Activated T-cell treated with anti-CD3 and anti-CD28 coated beads for 1 hour (primary cell): ENCODE results near the gene NPM1.
A peak's percentile ranks its signal among the peaks of the same experiment; 100 is the strongest.
"Not testable (repeated sequence)": the region's sequence is repeated elsewhere in the genome, so short reads cannot be mapped to it uniquely, and the experiment has no call there.

Source experiments
- DNase-seq: peaks from one replicate; pipeline ENCODE4 v3.0.0-alpha.2; 2020; ENCODE audit warnings: low read depth

Gene NPM1

DNA sequence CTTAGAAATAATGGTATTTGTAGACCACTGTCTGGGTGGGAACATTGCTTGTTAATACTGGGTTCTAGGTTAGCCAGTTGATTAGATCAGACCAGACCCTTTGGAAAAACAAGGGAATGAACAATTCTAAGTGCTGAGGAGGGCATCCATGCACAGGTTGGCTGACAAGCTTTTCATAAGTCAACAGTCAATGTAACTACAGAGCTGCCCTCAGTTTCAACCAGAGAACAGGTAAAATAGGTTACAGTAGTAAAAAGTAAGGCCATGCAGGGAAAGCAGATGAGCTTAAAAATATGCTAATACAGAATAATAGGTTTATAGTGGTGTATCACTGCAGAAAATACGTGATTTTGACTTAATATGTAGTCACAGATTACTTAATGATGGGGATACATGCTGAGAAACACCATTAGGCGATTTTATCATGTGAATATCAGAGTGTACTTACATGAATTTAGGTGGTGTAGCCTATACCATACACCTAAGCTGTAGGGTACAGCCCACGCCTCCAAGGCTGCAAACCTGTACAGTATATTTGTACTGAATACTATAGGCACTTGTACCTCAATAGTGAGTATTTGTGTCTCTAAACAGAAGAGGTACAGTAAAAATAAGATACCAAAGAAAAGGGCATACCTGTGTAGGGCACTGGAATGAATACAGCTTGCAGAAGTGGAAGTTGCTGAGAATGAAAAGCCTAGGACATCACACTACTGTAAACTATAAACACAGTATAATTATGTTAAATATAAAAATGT, 25.7 kb downstream of the NPM1 start:
- DNase-seq = no peak

GRCh38 chr5:171413993-171414392, 26.3 kb downstream of the NPM1 start:
- DNase-seq = not testable (repeated sequence)

- no peak for DNase-seq
Observed at GRCh38 chr5:171415115-171415730, 27.6 kb downstream of the NPM1 start.

DNA sequence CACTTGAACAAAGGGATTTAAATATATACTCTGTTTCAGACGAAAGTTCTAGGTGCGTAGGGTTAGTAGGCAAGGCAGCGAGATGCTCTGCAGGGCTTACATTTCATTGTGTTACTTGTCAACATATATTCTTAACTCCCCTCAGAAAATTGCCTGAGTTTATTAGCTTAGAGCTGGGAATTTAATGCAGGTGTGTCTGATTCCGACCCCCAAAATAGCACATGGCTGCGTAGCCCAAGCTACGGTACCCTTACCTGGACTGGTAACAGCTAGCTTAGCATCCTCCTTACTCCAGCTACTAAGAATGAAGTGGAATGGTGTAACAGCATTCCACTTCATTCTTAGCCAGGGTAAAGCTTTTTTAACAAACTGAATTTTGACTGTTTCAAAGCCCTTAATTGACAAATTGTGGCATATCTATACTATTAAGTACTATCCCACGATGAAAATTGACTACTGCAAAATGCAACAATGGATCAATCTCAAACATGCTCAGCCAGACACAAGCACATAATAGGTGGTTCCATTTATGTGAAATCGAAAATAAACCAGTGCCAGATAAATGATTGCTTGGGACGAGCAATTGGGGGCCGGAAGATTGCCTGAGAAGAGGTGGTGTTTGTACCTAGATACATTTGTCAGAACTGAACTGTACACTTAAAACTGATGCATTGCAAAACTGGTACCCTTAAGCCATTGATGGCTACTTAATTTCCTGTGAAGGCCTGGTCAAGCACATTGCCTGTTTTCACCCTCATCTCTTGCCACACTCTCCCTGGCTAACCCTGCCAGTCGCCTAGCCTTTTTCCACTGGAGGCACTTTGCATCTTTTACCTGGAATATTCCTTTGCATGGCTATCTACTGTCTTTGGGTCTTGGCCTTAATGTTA, 28.8 kb downstream of the NPM1 start:
- DNase-seq = no peak

- DNase-seq = peak; percentile 29
Observed at GRCh38 chr5:171418316-171418981, 30.8 kb downstream of the NPM1 start.

- no peak for DNase-seq
Observed at GRCh38 chr5:171418982-171419687, 31.5 kb downstream of the NPM1 start, which contains the start of gene FGF18. FGF18 (plus strand) TSS chr5:171419647; CDS start chr5:171420200, 553 bp downstream.

DNA sequence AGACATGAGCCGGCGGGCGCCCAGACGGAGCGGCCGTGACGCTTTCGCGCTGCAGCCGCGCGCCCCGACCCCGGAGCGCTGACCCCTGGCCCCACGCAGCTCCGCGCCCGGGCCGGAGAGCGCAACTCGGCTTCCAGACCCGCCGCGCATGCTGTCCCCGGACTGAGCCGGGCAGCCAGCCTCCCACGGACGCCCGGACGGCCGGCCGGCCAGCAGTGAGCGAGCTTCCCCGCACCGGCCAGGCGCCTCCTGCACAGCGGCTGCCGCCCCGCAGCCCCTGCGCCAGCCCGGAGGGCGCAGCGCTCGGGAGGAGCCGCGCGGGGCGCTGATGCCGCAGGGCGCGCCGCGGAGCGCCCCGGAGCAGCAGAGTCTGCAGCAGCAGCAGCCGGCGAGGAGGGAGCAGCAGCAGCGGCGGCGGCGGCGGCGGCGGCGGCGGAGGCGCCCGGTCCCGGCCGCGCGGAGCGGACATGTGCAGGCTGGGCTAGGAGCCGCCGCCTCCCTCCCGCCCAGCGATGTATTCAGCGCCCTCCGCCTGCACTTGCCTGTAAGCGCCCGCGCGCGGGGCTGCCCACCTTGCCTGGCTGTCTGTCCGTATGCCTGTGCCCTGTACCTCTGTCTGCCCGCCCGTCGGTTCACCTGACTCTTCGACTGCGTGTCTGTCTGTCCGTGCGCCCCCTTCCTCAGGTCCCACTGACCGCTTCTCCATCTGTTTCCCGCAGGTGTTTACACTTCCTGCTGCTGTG, 32.2 kb downstream of the NPM1 start:
- DNase-seq = no peak

GRCh38 chr5:171420431-171421241, 33.0 kb downstream of the NPM1 start:
- no peak for DNase-seq

DNA sequence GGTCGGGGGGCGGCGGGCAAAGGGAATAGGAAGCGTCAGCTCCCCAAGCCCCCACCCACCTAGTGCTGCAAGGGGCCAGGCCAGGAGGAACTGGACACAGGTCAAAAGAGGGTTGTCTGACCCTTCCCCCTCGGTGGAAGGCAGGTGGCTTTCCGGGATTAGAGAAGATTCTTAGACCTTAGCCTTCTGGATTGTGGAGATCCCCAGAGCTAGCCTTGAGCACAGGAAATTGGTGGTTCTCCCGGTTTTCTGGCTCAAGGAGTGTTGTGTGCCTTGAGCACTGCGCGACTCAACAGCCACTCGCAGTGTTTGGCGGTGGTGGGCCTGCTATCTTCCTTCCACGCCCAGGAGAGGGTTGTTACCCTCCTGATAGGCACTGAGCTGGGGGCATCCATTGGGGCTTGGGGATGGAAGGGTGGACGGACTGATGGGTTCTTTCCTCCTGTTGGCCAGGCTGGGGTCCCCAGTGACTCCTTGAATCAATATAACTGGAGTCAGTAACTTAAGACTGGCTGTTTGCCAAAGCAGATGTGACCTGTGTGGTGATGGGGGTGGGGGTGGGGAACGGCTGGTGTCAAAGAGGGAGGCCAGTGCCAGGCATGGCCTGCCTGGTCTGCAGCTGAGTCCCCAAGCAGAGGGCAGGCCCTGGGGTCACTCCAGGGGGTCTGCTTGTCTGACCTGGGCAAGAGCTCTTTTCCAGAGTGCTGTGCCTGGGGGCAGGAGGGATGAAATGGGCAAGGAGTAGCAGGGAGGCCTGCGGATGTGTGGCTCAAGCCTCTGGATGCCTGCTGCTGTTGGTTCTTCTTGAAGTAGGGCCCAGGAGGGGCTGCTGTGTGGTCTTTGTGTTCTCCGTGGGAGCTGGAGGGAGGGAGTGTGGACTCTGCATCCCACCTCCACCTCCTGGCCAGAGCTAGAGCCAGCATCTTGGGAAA, 33.9 kb downstream of the NPM1 start:
- DNase-seq = no peak

DNA sequence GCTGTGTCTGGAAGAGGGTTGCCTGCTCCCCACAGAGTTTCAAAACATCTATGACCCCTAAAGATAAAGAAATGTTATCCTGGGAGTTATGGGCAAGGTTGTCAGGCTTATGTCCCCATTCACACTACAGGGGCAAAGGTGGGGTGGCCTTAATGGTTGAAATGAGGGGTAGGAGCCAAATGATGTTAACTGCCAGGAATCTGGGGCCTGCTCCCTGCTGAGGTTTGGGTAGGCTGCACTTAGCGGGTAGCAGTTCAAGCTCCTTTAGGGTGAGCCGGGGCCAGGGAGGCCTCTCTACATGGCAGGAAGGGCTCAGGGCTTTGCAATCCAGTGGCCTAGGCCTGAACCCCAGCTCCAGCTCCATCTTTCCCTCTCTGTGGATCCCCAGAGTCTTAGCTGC, 34.8 kb downstream of the NPM1 start:
- DNase-seq = no peak

DNA sequence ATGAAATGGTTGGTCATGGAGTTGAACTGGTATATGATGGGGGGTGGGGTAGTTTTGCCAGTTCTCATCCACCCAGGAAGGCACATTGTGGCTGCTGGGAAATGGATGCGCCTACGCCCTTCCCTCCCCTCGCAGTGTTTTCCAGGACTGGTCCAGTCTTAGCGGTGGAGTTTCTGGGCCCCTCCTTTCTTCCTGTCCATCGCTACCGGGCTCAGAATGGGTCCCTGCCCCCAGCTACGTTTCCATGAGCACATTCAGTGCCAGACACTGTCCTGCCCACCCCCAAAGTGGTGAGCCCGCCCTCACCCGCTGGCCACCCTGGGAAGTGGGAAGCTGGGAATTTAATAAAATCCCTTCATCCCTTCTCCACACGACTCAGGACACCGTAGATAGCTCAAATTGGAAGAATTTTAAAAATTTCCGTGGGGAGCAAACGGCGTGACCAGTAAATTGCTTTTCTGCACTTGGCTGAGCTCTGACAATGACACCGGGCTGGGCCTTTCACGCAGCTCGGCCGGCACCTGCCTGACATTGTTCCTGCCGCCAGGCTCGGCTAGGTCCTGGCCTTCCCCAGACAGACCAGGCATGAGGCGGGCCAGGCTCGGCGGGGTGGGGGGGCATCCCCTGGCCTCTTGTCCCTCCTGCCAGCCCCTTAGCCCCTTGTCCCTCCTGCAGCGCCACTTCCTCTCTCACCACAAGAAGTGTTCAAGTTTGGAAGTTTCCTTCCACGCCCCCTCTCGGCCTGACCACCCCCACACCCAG, 35.4 kb downstream of the NPM1 start:
- no peak for DNase-seq

DNA sequence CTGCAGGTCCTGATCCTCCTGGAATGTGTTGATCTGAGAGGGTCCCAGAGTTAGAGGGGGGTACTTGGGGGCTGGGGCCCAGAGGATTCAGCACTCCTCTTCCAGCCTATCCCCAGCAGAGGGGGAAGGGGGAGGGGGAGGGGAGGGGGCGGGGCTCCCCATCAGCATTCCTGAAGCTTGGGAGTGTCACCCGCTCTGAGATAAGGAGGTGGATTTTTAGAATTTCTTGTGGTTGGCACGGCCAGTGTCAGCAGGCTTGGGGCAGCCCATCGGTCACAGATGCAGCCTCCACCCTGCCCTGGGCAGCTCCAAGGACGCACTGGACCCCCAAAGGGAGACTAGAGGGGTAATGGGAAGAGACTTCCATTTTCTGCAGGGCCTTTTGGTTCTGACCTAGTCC, 37.1 kb downstream of the NPM1 start:
- DNase-seq = no peak

- no peak for DNase-seq
Observed at GRCh38 chr5:171425596-171426244, 38.1 kb downstream of the NPM1 start.

GRCh38 chr5:171426266-171426665, 38.6 kb downstream of the NPM1 start:
- DNase-seq = no peak

DNA sequence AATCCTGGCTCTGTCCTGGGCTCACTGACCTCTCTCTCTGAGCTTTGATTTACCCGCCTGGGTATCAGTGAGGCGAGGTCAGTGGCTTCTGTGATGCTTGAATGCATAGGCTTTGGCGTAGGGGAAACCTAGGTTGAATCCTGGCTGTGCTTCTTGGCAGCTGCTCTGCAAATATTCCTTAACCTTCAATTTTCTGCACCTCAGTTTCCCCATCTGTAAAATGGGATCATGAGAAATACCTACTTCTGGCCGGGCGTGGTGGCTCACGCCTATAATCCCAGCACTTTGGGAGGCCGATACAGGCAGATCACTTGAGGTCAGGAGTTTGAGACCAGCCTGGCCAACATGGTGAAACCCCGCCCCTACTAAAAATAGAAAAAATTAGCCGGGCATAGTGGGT, 39.0 kb downstream of the NPM1 start:
- DNase-seq = no peak

DNA sequence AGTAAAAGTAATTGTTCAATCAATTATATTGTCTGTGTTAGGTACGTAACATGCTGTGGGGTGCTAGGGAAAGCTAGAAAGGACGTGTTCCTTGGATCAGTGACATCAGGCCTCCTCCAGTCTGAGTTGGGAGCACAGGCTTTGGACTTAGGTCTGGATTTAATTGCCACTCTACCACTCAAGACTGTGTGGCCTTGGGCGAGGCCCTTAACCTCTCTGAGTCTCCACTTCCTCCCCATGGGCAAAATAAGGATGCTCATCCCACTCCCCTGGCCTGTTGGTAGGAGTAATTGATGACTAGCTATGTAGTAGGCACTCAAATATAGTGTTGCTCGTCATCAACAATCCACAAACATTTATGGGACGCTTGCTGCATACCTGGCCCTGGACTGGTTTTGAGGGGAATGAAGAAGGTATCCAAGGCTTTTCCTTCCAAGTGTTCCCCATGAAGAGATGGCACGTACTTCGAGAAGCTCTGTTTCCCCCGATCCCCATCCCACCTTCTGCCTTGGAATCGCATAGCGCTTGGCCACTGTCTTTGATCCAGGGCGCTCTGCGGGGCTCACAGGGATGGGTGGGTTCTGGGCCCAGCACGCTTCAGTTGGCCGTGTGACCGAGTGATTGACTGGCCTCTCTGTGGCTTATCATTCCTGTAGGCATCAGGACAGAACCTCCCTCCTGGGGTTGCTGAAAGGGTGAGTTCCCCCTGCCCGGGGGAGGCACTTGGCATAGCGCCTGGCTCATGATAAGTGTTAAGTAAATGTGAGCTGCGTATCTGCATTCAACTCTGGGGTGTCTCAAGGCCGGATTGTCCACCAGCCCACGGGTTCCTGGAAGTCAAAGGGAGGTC, 39.9 kb downstream of the NPM1 start:
- DNase-seq = no peak
